Right lobe of liver (tissue), 4 donors: ENCODE results near the gene TLCD3B.

Experiments used
- CTCF ChIP-seq, 4 donors: fragments of 200-600 bp in 3 of 4; fragments of 450-650 bp in 1 of 4; IDR thresholded peaks; one replicate each; pipeline versions ENCODE4 v1.5.1 to v1.8.0; 2016 to 2022; ENCODE audit warnings: antibody characterized with exemption in 4 of 4, mild to moderate bottlenecking in 2 of 4
- POLR2A ChIP-seq: fragments of 450-650 bp; IDR thresholded peaks from one replicate; pipeline ENCODE4 v1.6.1; 2017; ENCODE audit warnings: antibody characterized with exemption, mild to moderate bottlenecking
- donor health status: DM: no; HTN: no; CAD: no.
- donor health status: DM: no; HTN: no; CAD: no.
- donor health status: DM: no; HTN: yes; CAD: no.

DNA sequence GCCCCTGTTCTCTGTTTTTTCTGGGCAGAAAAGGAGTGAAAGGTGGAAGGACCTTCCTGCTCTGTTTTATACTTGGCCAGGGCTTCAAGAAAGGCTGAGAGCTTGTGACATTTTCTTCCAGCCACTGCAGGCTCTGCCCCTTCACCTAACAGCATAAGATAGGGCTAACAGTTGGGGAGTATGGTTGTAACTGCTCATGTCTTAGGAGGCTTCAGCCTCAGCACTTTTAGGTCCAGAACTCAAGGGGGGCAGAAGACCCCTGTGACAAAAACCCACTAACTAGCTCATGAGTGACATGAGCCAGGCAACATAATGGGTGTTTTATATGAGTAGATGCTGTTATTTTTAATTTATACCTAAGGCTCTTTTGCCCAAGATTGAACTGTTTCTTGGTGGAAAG lies 39.4 kb upstream of the TLCD3B start:
- TF ChIP-seq POLR2A (no peak), CTCF (IDR thresholded peaks at IDR 0.05) (no peak)
